ENCODE measurements around the gene CLEC18B.
"Not testable (repeated sequence)": the region's sequence is repeated elsewhere in the genome, so short reads cannot be mapped to it uniquely, and the experiment has no call there.

Gene CLEC18B

GRCh38 chr16:74406600-74407361, 14.5 kb downstream of the CLEC18B start:
- DNase-seq (ENCODE audit: low spot score): not testable (repeated sequence)

GRCh38 chr16:74404148-74404933, 16.9 kb downstream of the CLEC18B start:
- not testable (repeated sequence) for DNase-seq (ENCODE audit: low spot score)

GRCh38 chr16:74400238-74400637, 21.0 kb downstream of the CLEC18B start:
- not testable (repeated sequence) for DNase-seq (ENCODE audit: low spot score)

- DNase-seq (ENCODE audit: low spot score): not testable (repeated sequence)
Measured at GRCh38 chr16:74398212-74398895, 22.9 kb downstream of the CLEC18B start.

- peak; percentile 18 for DNase-seq (ENCODE audit: low spot score)
Measured at GRCh38 chr16:74396521-74397017, 24.7 kb downstream of the CLEC18B start.

- not testable (repeated sequence) for DNase-seq (ENCODE audit: low spot score)
Measured at GRCh38 chr16:74394604-74395003, 26.7 kb downstream of the CLEC18B start.

GRCh38 chr16:74394131-74394530, 27.1 kb downstream of the CLEC18B start:
- DNase-seq (ENCODE audit: low spot score): not testable (repeated sequence)

GRCh38 chr16:74391454-74392050, 29.7 kb downstream of the CLEC18B start:
- DNase-seq (ENCODE audit: low spot score): not testable (repeated sequence)

GRCh38 chr16:74382339-74383034, 38.8 kb downstream of the CLEC18B start:
- not testable (repeated sequence) for DNase-seq (ENCODE audit: low spot score)

- DNase-seq (ENCODE audit: low spot score): not testable (repeated sequence)
Measured at GRCh38 chr16:74373847-74374184, 47.5 kb downstream of the CLEC18B start.

- peak; percentile 4 for DNase-seq (ENCODE audit: low spot score)
Measured at GRCh38 chr16:74372953-74373846, 48.1 kb downstream of the CLEC18B start.

GRCh38 chr16:74372369-74372768, 48.9 kb downstream of the CLEC18B start:
- DNase-seq (ENCODE audit: low spot score): peak; percentile 4

GRCh38 chr16:74370338-74371135, 50.7 kb downstream of the CLEC18B start:
- DNase-seq (ENCODE audit: low spot score): not testable (repeated sequence)

- DNase-seq (ENCODE audit: low spot score): peak; percentile 99
Measured at GRCh38 chr16:74368002-74368911, 53.0 kb downstream of the CLEC18B start.

GRCh38 chr16:74367469-74368001, 53.7 kb downstream of the CLEC18B start:
- peak; percentile 32 for DNase-seq (ENCODE audit: low spot score)

- DNase-seq (ENCODE audit: low spot score): not testable (repeated sequence)
Measured at GRCh38 chr16:74361646-74362610, 59.4 kb downstream of the CLEC18B start.
